GM19372 (cell line): Measurements from ENCODE around the gene CEP20.
"Not testable (repeated sequence)": the region's sequence is repeated elsewhere in the genome, so short reads cannot be mapped to it uniquely, and the experiment has no call there.

Experiments used
- ATAC-seq: cut with Tn5 transposase; IDR thresholded peaks from one replicate; pipeline ENCODE4 v1.9.1; 2021; ENCODE audit warnings: mild to moderate bottlenecking, low read depth, moderate library complexity; ENCODE audit not compliant: unreplicated experiment

Gene CEP20

DNA sequence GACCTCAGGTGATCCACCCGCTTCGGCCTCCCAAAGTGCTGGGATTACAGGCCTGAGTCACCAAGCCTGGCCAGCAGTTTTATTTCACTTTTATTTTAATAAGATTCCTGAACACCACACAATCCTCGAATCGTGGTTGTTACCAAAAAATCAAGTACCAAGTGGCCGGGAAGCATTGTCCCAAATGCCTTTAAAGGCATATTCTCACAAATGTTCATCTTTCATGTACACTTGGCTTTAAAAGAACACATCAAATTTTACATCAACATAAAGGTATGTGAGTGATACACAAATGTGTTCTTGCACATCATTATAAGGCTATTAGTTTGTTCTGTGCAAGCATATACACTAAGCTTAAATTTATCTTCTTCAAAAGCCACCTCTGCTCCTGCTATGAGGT is 23.5 kb downstream of the CEP20 start:
- ATAC-seq, result no peak

DNA sequence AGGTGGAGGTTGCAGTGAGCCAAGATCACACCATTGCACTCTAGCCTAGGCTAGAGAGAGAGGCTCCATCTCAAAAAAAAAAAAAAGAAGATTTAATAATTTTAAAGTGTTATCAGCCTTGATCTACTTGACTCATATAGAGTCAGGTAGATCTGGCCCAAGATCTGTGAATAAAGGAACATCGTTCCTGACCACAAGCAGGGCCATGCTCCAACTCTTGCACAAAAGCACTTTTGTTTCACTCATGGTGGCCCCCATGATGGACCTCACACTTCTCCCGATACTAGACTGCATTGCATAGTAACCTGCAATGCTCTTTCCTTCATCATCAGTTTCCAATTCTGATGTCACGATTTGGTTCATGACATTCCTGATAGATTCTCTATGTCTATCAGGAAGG is 26.4 kb downstream of the CEP20 start:
- ATAC-seq, result no peak

DNA sequence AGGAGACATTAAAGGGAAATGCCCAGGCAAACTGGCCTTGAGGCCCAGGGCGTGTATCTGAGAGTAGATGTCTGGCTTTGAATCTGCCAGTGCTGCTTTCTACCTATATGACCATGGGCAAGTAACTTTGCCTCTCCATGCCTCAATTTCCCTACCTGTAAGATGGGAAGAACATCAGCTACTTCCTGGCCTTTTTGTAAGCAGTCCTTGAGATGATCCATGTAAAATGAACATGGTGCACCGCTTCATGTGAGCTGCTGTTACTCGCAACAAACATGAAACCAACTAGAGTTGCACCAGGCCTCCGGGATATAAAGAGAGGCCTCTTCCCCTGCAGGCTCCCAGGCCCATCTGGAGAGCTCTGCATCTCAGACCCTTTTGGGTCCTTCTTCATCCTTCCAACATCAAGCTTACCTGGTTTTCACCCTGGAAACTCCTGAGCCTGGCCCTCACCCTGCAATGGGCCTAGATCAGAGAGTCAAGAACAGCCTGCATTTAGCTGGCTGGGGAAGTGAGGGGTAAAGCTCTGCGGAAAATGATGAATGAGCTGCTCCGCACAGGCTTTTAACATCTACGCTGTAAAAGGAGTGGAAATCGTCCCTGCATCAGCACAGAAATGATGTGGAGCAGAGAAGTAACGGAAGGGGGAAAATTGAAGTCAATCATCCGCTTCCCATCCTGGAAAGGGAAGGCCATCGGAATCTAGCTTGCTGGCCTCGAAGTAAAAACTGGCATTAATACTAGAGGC is 29.3 kb downstream of the CEP20 start:
- ATAC-seq, result no peak

DNA sequence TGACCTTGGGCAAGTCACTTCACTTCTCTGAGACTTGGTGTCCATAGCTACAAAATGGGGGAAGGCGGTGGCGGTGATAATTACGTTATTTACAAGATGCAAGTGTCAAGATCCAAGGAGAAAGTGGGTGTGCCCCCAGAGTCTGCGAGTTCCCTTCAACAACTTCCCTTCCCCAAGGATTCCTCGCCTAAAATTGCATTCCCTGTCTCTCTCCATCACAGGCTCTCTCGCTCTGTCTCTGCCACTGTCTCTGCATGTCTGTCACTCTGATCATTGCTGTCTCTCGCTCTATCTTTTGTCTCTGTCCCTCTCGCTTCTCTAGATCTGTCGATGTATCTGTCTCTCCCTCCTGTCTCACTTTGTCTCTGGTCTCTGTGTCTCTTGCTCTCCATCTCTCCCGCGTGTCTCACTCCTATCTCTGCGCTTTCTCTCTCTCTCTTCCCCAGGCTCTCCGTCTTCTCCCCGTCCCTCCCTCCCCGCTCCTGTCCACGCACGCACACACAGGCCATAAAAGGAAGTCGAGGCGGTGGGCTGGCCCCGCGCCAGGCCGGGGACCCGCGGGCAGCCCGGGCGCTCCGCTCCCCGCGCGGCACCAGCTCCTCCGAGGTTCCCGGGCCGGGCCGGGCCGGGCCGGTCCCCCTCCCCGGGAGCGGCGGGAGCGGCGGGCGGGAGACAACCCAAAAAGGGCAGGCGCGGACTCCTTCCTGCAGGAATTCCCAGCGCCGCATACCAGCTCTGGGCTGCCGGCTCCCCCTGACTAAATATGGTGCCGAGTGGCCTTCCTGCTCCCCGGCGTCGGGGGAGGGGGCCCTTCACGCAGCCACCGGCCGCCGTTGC is 30.5 kb downstream of the CEP20 start:
- ATAC-seq, result no peak

DNA sequence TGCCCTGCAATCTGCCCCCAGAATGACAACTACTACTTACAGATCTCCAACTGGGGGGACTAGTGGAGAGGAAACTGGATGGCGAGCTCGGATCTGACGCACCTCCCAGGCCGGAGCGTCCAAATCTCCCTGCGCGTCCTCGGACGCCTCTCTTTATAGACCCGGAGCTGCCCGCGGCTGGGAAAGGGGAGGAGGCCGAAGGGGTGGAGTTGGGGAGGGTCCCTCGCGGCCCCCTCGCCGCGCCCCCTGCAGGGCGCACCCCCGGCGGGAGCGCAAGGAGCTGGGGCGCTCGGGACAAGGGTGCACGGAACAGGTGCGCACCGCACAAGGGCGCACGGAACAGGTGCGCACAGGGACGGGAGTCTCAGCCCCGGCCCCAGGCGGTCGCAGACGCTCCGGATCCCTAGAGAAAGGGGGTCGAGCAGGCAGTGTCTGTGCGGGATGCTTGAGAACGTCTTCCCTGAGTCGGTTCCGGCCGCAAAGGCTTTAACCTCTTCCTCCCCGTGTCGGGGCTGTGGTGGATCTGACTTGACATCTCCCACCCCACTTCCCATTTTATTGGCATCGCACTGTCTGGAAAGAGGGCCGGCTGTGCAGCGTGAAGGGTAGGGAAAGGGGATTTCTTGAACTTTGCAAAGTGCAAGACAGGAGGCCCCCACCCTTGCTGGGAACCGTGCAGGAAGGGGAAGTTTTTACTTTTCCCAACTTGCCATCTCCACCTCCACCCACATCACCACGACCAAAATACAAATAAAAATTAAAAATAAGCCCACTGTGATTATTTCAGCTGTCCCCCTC is 31.3 kb downstream of the CEP20 start, which contains the start of gene MYH11:
Gene MYH11, minus strand, starts transcription at position 128 of the 798 bp plus-strand sequence. CDS start 18,776 bp downstream, outside the sequence.
- no peak for ATAC-seq

DNA sequence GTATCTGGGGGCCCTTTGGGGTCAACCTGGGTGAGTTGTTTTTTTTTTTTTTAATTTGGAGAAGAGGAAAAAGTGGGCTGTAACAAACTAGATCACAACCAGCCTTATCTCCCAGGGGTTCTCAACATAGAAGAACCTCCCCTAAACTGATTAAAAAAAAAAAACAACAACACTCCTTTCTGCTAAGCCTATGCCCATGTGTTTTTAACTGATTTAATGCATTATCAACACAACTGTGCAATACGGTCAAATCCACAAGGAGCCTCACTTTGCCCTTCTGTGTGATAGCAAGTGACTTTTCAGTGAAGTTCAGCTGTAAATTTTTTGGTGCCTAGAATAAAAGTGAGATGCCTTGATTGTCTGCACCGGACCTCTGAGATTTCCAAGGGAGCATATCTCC is 32.2 kb downstream of the CEP20 start:
- no peak for ATAC-seq

DNA sequence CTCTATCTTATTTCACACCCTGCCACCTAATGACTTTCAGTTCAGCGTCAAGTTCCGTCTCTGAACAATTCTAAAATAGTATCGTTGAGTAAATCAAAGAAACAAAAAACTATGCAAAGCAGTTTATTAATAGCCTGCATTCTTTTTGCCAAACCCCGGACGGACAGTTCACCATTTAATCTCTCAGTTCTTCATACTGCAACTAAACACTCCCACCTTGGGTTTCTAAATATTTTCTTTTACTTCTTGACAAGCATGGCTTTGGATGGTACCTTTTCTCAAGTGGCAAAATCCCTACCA is 32.7 kb downstream of the CEP20 start:
- peak; percentile 74 for ATAC-seq

DNA sequence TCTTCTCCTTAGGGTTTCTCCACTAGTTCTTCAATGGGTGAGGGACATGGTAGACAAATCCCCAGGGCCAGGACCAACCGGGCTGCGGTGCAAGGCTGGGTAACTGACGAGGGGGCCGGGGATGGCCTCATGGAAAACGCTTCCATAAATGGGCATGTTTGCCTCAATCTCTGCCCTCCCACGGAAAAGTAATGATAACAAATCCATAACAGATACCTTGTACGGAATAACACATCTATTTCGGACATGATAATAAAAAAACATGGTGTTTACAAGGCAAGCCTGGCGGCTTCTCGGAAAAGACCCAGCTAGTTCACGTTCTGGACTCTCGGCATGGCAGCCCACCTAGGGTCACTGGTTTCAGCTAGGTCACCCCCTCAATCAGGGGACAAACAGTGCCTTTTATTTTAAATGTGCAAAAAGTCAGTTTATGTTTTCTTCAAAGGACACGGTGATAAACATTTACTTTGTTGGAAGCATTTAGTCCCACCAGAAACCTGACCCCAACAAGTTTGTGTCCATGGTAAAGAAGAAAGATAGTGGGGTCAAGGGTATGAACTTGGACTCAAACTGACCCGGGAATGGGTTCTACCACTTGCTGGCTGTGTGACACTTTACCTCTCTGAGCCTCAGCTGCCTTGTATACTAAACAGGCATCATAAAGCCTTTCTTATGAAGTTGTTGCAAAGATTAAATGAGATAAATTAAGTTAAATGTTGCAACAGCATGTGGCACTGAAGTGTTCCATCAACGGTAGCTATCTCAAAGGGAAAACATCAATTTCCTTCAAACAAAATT is 33.3 kb downstream of the CEP20 start:
- ATAC-seq, result peak; percentile 9

DNA sequence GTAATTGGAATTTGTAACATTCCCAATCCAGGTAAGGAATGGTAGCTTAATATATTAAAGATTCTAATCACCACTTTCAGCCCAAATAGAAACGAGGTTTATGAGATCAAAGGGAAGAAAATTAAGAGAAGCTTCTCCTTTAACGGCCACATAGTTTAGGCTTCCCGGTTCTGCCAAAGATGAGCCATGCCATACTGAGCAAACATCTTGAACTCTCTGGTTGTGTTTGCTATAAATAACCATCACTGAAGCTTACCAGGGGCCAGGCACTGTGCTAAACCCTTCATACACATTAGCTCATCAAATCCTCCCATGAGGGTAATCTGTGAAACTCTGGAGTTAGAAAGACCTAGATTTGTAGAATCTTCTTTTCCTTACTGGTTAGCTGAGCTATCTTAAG is 34.3 kb downstream of the CEP20 start:
- ATAC-seq, result no peak

DNA sequence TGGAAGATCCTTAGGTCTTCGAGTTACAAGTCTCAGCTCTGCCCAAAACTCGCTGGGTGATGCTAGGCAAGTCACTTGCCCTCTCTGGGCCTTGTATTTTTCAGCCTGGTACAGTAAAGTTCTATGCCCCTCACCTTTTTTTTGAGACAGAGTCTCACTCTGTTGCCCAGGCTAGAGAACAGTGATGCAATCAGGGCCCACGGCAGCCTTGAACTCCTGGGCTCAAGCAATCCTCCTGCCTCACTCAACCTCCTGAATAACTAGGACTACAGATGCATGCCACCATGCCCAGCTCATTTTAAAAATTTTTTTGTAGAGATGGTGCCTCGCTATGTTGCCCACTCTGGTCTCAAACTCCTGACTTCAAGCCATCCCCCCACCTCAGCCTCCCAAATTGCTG is 35.4 kb downstream of the CEP20 start:
- no peak for ATAC-seq

DNA sequence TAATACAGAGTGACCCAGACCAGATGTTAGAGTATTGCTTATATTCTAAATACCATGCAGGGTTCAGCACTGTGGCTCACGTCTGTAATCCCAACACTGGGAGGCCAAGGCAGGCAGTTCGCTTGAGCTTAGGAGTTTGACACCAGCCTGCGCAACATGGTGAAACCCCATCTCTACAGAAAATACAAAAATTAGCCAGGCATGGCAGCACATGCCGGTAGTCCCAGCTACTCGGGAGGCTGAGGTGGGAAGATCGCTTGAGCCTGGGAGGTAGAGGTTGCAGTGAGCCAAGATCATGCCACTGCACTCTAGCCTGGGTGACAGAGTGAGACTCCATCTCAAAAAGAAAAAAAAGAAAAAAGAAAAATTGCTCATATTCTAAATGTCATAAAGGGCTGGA is 37.8 kb downstream of the CEP20 start:
- not testable (repeated sequence) for ATAC-seq

DNA sequence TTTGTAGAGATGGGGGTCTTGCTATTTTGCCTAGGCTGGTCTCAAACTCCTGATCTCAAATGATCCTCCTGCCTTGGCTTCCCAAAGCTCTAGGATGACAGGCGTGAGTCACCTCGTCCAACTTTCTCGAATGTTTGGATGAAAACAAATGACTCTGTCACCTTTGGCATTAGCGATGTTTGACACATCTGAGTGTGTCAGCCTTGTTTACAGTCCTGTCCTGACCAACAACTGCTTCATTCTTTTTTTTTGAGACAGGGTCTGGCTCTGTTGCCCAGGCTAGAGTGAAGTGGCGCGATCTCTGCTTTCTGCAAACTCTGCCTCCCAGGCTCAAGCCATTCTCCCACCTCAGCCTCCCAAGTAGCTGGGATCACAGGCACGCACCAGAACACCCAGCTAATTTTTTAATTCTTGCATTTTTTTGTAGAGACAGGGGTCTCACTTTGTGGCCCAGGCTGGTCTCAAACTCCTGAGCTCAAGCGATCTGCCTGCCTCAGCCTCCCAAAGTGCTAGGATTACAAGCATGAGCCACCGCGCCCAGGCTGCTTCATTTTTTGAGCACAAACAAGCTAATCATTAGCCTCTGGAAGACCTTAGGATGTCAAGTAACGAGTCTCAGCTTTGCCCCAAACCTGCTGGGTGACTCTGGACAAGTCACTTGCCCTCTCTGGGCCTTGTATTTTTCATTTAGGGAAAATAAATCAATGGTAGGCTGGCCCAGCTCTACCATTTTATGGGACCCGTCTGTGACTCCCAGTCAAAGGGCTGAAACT is 39.0 kb downstream of the CEP20 start:
- ATAC-seq, result no peak

DNA sequence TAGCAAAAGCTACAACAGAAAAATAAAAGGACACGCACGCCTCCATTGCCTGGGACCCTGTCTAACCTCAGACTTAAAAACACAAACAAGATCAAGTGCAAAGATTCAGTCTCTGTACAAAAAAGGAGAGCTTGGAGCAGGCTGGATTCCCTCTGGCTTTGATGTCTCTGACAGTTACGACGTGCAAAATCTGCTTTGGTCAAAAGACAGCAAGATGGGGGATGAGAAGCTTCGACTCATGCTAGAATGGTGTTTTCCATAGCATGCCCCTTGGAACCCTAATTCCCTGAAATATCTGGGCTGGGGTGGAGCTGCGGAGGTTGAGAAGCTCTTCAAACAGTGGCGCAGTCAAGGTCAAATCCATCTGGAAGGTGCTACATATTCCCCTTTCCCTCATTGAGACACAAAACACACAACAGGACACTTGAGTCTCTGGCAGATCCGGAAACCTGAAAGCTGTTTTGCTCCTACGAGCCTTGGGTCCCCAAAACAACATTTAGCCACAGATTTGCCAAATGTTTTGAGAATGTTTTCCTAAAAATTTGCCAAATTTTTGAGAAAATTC is 40.7 kb downstream of the CEP20 start:
- no peak for ATAC-seq

DNA sequence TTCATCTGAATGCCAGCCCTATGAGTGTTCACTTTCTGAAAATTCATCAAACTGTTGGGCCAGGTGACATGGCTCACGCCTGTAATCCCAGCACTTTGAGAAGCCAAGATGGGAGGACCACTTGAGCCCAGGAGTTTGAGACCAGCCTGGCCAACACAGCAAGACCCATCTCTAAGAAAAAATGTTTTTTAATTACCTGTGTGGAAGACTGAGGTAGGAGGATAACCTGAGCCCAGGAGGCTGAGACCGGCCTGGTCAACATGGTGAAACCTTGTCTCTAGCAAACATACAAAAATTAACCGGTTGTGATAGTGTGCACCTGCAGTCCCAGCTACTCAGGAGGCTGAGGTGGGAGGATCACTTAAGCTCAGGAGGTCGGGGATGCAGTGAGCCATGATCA is 41.9 kb downstream of the CEP20 start:
- no peak for ATAC-seq

DNA sequence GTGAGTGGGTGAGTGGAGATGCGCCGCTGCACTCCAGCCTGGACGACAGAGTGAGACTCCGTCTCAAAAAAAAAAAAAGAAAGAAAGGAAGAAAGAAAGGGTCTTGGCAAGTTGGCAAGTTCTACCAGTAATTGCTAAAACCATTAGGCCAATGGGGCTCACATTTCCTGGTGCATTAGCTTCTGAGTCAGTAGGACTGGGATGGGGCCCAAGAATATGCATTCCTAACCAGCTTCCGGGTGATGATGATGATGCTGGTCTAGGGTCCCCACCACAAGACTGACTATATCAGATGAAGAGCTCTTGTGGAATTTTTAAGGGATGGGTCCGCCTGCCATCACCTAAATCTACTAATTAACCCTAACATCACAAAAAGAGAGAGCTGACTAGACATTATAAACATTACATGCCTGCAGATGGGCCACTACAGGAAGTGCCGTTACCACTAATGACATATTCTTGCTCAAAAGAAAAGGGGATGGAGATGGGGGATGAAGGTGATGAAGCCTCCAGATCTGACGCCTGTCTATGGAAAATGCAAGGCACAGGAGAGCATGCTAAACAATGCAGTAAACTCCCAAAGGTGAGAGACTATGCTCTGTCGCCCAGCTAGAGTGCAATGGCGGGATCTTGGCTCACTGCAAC is 44.6 kb downstream of the CEP20 start:
- ATAC-seq, result no peak

DNA sequence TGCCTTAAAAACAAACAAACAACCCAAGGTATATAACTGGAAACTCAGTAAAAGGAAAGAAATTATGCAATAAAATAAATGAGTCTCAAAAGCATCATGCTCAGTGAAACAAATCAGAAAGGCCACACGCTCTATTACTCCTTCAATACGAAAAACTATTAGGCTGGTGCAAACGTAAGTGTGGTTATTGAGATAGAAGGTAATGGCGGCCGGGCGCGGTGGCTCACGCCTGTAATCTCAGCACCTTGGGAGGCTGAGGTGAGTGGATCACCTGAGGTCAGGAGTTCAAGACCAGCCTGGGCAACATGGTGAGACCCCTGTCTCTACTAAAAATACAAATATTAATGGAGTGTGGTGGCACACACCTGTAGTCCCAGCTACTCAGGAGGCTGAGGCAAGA is 49.2 kb downstream of the CEP20 start:
- not testable (repeated sequence) for ATAC-seq

DNA sequence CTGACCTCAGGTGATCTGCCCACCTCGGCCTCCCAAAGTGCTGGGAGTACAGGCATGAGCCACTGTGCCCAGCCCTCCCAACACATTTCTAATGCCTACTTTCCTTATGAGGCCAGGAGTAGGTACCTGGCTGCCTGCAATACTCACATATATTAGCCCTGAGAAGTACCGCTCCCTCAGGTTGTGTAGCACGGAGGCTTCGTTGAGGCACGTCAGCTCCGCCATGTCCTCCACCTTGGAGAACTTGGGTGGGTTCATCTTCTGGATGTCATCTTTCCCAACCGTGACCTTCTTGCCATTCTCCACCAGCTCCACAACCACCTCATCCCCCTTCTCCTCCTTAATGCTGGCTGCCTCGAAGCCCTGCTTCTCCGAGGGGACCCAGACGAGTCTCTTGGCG is 50.6 kb downstream of the CEP20 start:
- no peak for ATAC-seq

DNA sequence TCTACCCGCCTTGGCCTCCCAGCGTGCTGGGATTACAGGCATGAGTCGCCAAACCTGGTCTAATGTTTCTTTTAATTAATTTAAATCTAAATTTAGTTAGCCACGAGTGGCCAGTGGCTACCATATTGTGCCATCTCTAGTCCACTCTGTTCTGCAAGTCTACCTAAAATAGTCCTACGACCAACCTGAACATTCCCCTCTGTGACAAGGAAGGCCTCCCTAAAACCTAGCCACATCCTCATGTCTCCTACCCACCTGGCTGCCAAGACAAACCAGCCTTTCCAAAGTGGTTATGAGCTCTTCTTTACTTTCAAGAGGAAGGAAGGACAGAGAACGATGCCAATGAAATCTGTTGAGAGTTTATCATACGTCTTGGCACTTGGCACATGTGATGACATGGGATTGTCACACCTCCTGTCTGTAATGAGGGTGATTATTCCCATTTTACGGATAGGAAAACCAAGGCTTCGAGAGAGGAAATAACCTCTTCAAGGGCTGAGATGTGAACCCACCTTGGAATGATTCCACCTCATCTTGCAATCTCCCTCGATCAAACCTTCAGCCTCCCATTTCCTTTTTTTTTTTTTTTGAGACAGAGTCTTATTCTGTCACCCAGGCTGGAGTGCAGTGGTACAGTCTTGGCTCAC is 51.3 kb downstream of the CEP20 start:
- no peak for ATAC-seq
